GM23338 (cell line): Measurements from ENCODE around the gene UBA6. TPM values are rescaled to one million over a fixed set of nuclear protein-coding genes. Genes with fewer than 3 reads are reported as not detected.

ENCODE experiments used
- ATAC-seq: fragments of 200-7000 bp; cut with Tn5 transposase; 3 replicates; pipeline ENCODE4 v1.9.1; 2020
- DNase-seq: peaks from one replicate; pipeline ENCODE4 v3.0.0-alpha.2; 2015; ENCODE audit warnings: low spot score
- H2AFZ ChIP-seq: fragments of 200-600 bp; sonication (generic); 2 replicates; pipeline ENCODE4 v1.8.0; 2016; ENCODE audit warnings: antibody characterized with exemption, mild to moderate bottlenecking, moderate library complexity
- H3F3A ChIP-seq: fragments of 200-600 bp; sonication (generic); replicated peaks from 2 replicates; pipeline ENCODE4 v1.8.0; 2017; ENCODE audit warnings: antibody characterized with exemption, mixed run types, low read depth
- H3K27ac ChIP-seq: fragments of 200-600 bp; sonication (generic); 2 replicates; pipeline ENCODE4 v1.6.1; 2016; ENCODE audit warnings: low read depth
- H3K27me3 ChIP-seq: fragments of 200-600 bp; sonication (generic); 2 replicates; pipeline ENCODE4 v1.8.0; 2016; ENCODE audit warnings: mild to moderate bottlenecking, mixed run types, moderate library complexity; ENCODE audit not compliant: insufficient read depth
- H3K36me3 ChIP-seq: fragments of 200-600 bp; sonication (generic); 2 replicates; pipeline ENCODE4 v1.8.0; 2016; ENCODE audit warnings: mild to moderate bottlenecking; ENCODE audit not compliant: insufficient read depth
- H3K4me1 ChIP-seq: fragments of 200-600 bp; sonication (generic); 2 replicates; pipeline ENCODE4 v1.8.0; 2016; ENCODE audit warnings: mild to moderate bottlenecking, moderate library complexity; ENCODE audit not compliant: insufficient read depth
- H3K4me2 ChIP-seq: fragments of 200-600 bp; sonication (generic); 2 replicates; pipeline ENCODE4 v1.7.1; 2017; ENCODE audit warnings: mixed run types
- H3K4me3 ChIP-seq: fragments of 200-600 bp; sonication (generic); 2 replicates; pipeline ENCODE4 v1.6.1; 2016; ENCODE audit warnings: mixed run types
- H3K79me2 ChIP-seq: fragments of 200-600 bp; sonication (generic); replicated peaks from 2 replicates; pipeline ENCODE4 v1.8.0; 2017; ENCODE audit warnings: mild to moderate bottlenecking; ENCODE audit not compliant: insufficient read depth
- H3K9me2 ChIP-seq: fragments of 200-600 bp; sonication (generic); 2 replicates; pipeline ENCODE4 v1.8.0; 2017; ENCODE audit not compliant: insufficient read depth
- H4K20me1 ChIP-seq: fragments of 200-600 bp; sonication (generic); replicated peaks from 2 replicates; pipeline ENCODE4 v1.8.0; 2017; ENCODE audit warnings: mild to moderate bottlenecking; ENCODE audit not compliant: insufficient read depth
- H3K27ac Mint-ChIP-seq: 2 replicates; pipeline ENCODE4 v1.8.0; 2020; ENCODE audit warnings: inconsistent platforms, mild to moderate bottlenecking, moderate library complexity, mixed read lengths
- H3K27me3 Mint-ChIP-seq: 3 replicates; pipeline ENCODE4 v1.8.0; 2022; ENCODE audit warnings: low read depth, mild to moderate bottlenecking, moderate library complexity, mixed read lengths, inconsistent platforms; ENCODE audit not compliant: insufficient read depth, poor library complexity
- H3K36me3 Mint-ChIP-seq: 3 replicates; pipeline ENCODE4 v1.8.0; 2021; ENCODE audit warnings: low read depth, mild to moderate bottlenecking, inconsistent platforms, moderate library complexity, mixed read lengths
- H3K4me1 Mint-ChIP-seq: 3 replicates; pipeline ENCODE4 v1.8.0; 2020; ENCODE audit warnings: mild to moderate bottlenecking, inconsistent platforms, mixed read lengths
- H3K4me3 Mint-ChIP-seq: 3 replicates; pipeline ENCODE4 v1.8.0; 2021; ENCODE audit warnings: moderate library complexity, mild to moderate bottlenecking, inconsistent platforms, mixed read lengths
- H3K9me3 Mint-ChIP-seq: 3 replicates; pipeline ENCODE4 v1.8.0; 2020; ENCODE audit warnings: moderate library complexity, mild to moderate bottlenecking, inconsistent platforms, mixed read lengths
- CREB1 ChIP-seq: fragments of 250-450 bp; sonication (Bioruptor Pico); IDR thresholded peaks from 2 replicates; pipeline ENCODE4 v1.5.0; 2020; ENCODE audit warnings: low read depth, mild to moderate bottlenecking, moderate library complexity
- EZH2 ChIP-seq: fragments of 200-600 bp; sonication (generic); IDR thresholded peaks from one replicate; pipeline ENCODE4 v1.8.0; 2017; ENCODE audit warnings: antibody characterized with exemption, mild to moderate bottlenecking, low read depth; ENCODE audit not compliant: unreplicated experiment
- EZH2phosphoT487 ChIP-seq: fragments of 200-600 bp; sonication (generic); IDR thresholded peaks from one replicate; pipeline ENCODE4 v1.8.1; 2018; ENCODE audit warnings: antibody characterized with exemption; ENCODE audit not compliant: unreplicated experiment
- JUNB ChIP-seq: IDR thresholded peaks from one replicate; pipeline ENCODE4 v1.6.1; 2016; ENCODE audit warnings: antibody characterized with exemption; ENCODE audit not compliant: unreplicated experiment
- NANOG ChIP-seq: IDR thresholded peaks from 2 replicates; pipeline ENCODE4 v1.6.1; 2016; ENCODE audit warnings: antibody characterized with exemption, borderline replicate concordance
- POLR2AphosphoS5 ChIP-seq: IDR thresholded peaks from 2 replicates; pipeline ENCODE4 v1.6.1; 2016; ENCODE audit warnings: antibody characterized with exemption, low read depth
- STAT1 ChIP-seq: IDR thresholded peaks from one replicate; pipeline ENCODE4 v1.6.1; 2016; ENCODE audit warnings: antibody characterized with exemption; ENCODE audit not compliant: unreplicated experiment
- ZNF114 ChIP-seq: fragments of 250-450 bp; sonication (Bioruptor Pico); IDR thresholded peaks from 2 replicates; pipeline ENCODE4 v1.5.0; 2020; ENCODE audit warnings: mild to moderate bottlenecking, moderate library complexity
- ZNF331 ChIP-seq: fragments of 250-450 bp; sonication (Bioruptor Pico); IDR thresholded peaks from 2 replicates; pipeline ENCODE4 v1.5.0; 2020; ENCODE audit warnings: low read depth, mild to moderate bottlenecking, moderate library complexity
- polyA plus RNA-seq: library from polyadenylated mRNA; unstranded; fragments of >200 nt; fragmentation: Nextera tagmentation; extraction: Ambion mirVana; gene quantifications from 2 replicates; pipeline ENCODE4 v1.2.1, GENCODE V29; 2016
- total RNA-seq: library from RNA; depleted of rRNA; stranded (reverse); fragments of >200 nt; shearing (Covaris generic); gene quantifications from 2 replicates; pipeline ENCODE4 v1.2.3, GENCODE V29; 2014
- TF ChIP-seq, protein P1 (sequence below): IDR thresholded peaks from 2 replicates; pipeline ENCODE4 v1.6.1; 2016; ENCODE audit warnings: antibody characterized with exemption
- TF ChIP-seq, protein P2 (sequence below), 2 experiments: fragments of 200-600 bp in 1 of 2; sonication (generic) in 1 of 2; conservative IDR thresholded peaks; 2 replicates each; pipeline versions ENCODE4 v1.5.1 to v1.6.1; 2016 to 2017; ENCODE audit warnings: antibody characterized with exemption in 2 of 2, low read depth in 2 of 2, mild to moderate bottlenecking in 2 of 2, moderate library complexity in 1 of 2
- TF ChIP-seq, protein P3 (sequence below): fragments of 250-450 bp; sonication (Bioruptor Pico); IDR thresholded peaks from 2 replicates; pipeline ENCODE4 v1.5.0; 2020; ENCODE audit warnings: mild to moderate bottlenecking, moderate library complexity
- TF ChIP-seq, protein P4 (sequence below): IDR thresholded peaks from one replicate; pipeline ENCODE4 v1.6.1; 2018; ENCODE audit warnings: antibody characterized with exemption; ENCODE audit not compliant: unreplicated experiment

UBA6 gene
- total and polyA plus RNA-seq, 2 experiments from 2014 or later, result 17.6 to 77.3 TPM

DNA sequence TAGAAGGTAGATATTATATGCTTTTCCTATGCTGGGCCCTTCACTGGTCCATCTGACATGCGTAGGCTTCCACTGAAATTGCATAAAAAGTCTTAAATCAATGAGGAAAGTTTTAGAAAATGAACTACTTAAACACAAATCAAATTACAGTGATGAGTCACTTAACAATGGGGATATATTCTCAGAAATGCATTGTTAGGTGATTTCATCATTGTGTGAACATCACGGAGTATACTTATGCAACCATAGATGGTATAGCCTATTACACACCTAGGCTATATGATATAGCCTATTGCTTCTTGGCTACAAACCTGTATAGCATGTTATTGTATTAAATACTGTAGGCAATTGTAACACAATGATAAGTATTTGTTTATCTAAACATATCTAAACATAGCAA is 132.1 kb downstream of the UBA6 start (continued):
- TF ChIP-seq, protein P1, sequence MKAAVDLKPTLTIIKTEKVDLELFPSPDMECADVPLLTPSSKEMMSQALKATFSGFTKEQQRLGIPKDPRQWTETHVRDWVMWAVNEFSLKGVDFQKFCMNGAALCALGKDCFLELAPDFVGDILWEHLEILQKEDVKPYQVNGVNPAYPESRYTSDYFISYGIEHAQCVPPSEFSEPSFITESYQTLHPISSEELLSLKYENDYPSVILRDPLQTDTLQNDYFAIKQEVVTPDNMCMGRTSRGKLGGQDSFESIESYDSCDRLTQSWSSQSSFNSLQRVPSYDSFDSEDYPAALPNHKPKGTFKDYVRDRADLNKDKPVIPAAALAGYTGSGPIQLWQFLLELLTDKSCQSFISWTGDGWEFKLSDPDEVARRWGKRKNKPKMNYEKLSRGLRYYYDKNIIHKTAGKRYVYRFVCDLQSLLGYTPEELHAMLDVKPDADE, result no peak

DNA sequence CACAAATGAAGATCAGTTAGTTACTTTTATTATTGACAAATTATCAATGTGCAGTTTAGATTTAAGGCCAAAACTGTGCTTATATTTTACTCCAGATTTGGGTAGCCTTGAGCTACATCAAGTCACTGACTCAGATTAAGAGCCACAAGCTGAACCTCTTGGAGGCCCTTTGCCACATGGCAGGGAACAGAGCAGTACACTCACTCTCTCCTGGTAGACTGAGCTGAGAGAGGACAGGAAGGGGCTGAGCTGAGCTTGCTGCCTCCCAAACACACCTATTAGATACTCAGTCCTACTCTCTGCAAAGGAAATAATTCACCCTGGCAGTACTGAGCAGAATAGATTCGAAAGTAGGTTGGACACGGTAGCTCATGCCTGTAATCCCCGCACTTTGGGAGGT is 134.6 kb downstream of the UBA6 start:
- Histone ChIP-seq H3K27me3 (no peaks in the 10 kb centered on the region), H3K4me1 (no peaks in the 10 kb centered on the region), H3K4me2 (no peak overlapping the region), H3K36me3 (no peaks in the 10 kb centered on the region), H3F3A (no peaks in the 10 kb centered on the region), H3K9me2 (no peaks in the 10 kb centered on the region), H3K27ac (no peak overlapping the region), H2AFZ (0 out of 2 replicates have a peak overlapping the region, but pooled peaks have one; percentile 14), H3K79me2 (no peaks in the 10 kb centered on the region), H3K4me3 (no peak overlapping the region), H4K20me1 (no peaks in the 10 kb centered on the region)
- H3K4me3 Mint-ChIP-seq, result no peak overlapping the region
- H3K9me3 Mint-ChIP-seq, result no peaks in the 10 kb centered on the region
- H3K27me3 Mint-ChIP-seq, result no peaks in the 10 kb centered on the region
- H3K4me1 Mint-ChIP-seq, result no peaks in the 10 kb centered on the region
- H3K36me3 Mint-ChIP-seq, result no peaks in the 10 kb centered on the region
- no peak for DNase-seq
- no peak for ATAC-seq
- no peak overlapping the region for H3K27ac Mint-ChIP-seq
- no peak for TF ChIP-seq POLR2AphosphoS5
- TF ChIP-seq JUNB, result no peak
- TF ChIP-seq EZH2, result no peak
- TF ChIP-seq CREB1 (CRISPR knock-in tag), result no peak
- TF ChIP-seq EZH2phosphoT487, result no peak
- TF ChIP-seq ZNF331 (CRISPR knock-in tag), result no peak
- TF ChIP-seq, protein P2, sequence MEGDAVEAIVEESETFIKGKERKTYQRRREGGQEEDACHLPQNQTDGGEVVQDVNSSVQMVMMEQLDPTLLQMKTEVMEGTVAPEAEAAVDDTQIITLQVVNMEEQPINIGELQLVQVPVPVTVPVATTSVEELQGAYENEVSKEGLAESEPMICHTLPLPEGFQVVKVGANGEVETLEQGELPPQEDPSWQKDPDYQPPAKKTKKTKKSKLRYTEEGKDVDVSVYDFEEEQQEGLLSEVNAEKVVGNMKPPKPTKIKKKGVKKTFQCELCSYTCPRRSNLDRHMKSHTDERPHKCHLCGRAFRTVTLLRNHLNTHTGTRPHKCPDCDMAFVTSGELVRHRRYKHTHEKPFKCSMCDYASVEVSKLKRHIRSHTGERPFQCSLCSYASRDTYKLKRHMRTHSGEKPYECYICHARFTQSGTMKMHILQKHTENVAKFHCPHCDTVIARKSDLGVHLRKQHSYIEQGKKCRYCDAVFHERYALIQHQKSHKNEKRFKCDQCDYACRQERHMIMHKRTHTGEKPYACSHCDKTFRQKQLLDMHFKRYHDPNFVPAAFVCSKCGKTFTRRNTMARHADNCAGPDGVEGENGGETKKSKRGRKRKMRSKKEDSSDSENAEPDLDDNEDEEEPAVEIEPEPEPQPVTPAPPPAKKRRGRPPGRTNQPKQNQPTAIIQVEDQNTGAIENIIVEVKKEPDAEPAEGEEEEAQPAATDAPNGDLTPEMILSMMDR (conservative IDR thresholded peaks at IDR 0.05; ENCODE audit: low read depth in 2 of 2), result no peak
- TF ChIP-seq, protein P3, sequence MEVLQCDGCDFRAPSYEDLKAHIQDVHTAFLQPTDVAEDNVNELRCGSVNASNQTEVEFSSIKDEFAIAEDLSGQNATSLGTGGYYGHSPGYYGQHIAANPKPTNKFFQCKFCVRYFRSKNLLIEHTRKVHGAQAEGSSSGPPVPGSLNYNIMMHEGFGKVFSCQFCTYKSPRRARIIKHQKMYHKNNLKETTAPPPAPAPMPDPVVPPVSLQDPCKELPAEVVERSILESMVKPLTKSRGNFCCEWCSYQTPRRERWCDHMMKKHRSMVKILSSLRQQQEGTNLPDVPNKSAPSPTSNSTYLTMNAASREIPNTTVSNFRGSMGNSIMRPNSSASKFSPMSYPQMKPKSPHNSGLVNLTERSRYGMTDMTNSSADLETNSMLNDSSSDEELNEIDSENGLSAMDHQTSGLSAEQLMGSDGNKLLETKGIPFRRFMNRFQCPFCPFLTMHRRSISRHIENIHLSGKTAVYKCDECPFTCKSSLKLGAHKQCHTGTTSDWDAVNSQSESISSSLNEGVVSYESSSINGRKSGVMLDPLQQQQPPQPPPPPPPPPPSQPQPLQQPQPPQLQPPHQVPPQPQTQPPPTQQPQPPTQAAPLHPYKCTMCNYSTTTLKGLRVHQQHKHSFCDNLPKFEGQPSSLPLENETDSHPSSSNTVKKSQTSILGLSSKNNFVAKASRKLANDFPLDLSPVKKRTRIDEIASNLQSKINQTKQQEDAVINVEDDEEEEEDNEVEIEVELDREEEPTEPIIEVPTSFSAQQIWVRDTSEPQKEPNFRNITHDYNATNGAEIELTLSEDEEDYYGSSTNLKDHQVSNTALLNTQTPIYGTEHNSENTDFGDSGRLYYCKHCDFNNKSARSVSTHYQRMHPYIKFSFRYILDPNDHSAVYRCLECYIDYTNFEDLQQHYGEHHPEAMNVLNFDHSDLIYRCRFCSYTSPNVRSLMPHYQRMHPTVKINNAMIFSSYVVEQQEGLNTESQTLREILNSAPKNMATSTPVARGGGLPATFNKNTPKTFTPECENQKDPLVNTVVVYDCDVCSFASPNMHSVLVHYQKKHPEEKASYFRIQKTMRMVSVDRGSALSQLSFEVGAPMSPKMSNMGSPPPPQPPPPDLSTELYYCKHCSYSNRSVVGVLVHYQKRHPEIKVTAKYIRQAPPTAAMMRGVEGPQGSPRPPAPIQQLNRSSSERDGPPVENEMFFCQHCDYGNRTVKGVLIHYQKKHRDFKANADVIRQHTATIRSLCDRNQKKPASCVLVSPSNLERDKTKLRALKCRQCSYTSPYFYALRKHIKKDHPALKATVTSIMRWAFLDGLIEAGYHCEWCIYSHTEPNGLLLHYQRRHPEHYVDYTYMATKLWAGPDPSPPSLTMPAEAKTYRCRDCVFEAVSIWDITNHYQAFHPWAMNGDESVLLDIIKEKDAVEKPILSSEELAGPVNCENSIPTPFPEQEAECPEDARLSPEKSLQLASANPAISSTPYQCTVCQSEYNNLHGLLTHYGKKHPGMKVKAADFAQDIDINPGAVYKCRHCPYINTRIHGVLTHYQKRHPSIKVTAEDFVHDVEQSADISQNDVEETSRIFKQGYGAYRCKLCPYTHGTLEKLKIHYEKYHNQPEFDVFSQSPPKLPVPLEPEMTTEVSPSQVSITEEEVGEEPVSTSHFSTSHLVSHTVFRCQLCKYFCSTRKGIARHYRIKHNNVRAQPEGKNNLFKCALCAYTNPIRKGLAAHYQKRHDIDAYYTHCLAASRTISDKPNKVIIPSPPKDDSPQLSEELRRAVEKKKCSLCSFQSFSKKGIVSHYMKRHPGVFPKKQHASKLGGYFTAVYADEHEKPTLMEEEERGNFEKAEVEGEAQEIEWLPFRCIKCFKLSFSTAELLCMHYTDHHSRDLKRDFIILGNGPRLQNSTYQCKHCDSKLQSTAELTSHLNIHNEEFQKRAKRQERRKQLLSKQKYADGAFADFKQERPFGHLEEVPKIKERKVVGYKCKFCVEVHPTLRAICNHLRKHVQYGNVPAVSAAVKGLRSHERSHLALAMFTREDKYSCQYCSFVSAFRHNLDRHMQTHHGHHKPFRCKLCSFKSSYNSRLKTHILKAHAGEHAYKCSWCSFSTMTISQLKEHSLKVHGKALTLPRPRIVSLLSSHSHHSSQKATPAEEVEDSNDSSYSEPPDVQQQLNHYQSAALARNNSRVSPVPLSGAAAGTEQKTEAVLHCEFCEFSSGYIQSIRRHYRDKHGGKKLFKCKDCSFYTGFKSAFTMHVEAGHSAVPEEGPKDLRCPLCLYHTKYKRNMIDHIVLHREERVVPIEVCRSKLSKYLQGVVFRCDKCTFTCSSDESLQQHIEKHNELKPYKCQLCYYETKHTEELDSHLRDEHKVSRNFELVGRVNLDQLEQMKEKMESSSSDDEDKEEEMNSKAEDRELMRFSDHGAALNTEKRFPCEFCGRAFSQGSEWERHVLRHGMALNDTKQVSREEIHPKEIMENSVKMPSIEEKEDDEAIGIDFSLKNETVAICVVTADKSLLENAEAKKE (CRISPR knock-in tag), result no peak
- TF ChIP-seq NANOG, result no peak
- TF ChIP-seq ZNF114 (CRISPR knock-in tag), result no peak
- no peak for TF ChIP-seq STAT1
- TF ChIP-seq, protein P4, sequence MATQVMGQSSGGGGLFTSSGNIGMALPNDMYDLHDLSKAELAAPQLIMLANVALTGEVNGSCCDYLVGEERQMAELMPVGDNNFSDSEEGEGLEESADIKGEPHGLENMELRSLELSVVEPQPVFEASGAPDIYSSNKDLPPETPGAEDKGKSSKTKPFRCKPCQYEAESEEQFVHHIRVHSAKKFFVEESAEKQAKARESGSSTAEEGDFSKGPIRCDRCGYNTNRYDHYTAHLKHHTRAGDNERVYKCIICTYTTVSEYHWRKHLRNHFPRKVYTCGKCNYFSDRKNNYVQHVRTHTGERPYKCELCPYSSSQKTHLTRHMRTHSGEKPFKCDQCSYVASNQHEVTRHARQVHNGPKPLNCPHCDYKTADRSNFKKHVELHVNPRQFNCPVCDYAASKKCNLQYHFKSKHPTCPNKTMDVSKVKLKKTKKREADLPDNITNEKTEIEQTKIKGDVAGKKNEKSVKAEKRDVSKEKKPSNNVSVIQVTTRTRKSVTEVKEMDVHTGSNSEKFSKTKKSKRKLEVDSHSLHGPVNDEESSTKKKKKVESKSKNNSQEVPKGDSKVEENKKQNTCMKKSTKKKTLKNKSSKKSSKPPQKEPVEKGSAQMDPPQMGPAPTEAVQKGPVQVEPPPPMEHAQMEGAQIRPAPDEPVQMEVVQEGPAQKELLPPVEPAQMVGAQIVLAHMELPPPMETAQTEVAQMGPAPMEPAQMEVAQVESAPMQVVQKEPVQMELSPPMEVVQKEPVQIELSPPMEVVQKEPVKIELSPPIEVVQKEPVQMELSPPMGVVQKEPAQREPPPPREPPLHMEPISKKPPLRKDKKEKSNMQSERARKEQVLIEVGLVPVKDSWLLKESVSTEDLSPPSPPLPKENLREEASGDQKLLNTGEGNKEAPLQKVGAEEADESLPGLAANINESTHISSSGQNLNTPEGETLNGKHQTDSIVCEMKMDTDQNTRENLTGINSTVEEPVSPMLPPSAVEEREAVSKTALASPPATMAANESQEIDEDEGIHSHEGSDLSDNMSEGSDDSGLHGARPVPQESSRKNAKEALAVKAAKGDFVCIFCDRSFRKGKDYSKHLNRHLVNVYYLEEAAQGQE, result no peak
